SK-N-DZ (cell line): ENCODE results near the gene PRUNE1. TPM values are rescaled to one million over a fixed set of nuclear protein-coding genes. Genes with fewer than 3 reads are reported as not detected.

Experiments
- DNase-seq: peaks from one replicate; pipeline ENCODE4 v3.0.0-alpha.2; 2015; ENCODE audit warnings: low spot score
- polyA plus RNA-seq, 2 experiments: library from polyadenylated mRNA; depleted of rRNA; stranded (reverse); fragments of >200 nt; gene quantifications; 2 replicates each; pipeline ENCODE4 v1.2.3, GENCODE V29; 2014

PRUNE1 gene, protein sequence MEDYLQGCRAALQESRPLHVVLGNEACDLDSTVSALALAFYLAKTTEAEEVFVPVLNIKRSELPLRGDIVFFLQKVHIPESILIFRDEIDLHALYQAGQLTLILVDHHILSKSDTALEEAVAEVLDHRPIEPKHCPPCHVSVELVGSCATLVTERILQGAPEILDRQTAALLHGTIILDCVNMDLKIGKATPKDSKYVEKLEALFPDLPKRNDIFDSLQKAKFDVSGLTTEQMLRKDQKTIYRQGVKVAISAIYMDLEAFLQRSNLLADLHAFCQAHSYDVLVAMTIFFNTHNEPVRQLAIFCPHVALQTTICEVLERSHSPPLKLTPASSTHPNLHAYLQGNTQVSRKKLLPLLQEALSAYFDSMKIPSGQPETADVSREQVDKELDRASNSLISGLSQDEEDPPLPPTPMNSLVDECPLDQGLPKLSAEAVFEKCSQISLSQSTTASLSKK
- 28.0 and 34.5 TPM in 2 replicates for polyA plus RNA-seq (2014; cell fraction: cytosol; rRNA removed)
- 15.6 and 20.2 TPM in 2 replicates for polyA plus RNA-seq (2014; cell fraction: nucleus; rRNA removed)

GRCh38 chr1:151008244-151009205, at the start of gene PRUNE1:
PRUNE1 (plus strand) TSS chr1:151008449; CDS start chr1:151008633, 184 bp downstream.
- peak; percentile 96 for DNase-seq

- DNase-seq: no peak
These were observed 47.6 kb upstream of the PRUNE1 start for GRCh38 chr1:150960646-150961045.

DNA sequence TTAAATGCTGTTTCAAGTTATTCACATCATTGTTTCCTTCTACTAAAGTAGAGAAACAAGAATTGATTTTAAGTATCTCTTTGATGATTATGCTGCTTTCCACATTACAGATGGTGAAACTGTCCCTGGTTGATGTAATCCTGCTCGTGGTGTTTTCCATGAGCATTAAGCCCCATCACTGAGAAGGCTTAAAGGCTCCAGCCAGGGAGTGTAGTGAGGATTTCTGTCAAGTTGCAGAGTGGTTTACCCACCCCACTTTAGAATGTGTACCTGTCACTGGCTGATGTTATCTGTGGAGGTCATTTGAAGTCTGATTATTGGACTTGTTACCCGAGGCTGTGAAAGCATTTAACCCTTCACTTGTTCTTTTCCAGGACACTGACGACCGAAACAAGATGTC, 46.5 kb upstream of the PRUNE1 start:
- no peak for DNase-seq

DNA sequence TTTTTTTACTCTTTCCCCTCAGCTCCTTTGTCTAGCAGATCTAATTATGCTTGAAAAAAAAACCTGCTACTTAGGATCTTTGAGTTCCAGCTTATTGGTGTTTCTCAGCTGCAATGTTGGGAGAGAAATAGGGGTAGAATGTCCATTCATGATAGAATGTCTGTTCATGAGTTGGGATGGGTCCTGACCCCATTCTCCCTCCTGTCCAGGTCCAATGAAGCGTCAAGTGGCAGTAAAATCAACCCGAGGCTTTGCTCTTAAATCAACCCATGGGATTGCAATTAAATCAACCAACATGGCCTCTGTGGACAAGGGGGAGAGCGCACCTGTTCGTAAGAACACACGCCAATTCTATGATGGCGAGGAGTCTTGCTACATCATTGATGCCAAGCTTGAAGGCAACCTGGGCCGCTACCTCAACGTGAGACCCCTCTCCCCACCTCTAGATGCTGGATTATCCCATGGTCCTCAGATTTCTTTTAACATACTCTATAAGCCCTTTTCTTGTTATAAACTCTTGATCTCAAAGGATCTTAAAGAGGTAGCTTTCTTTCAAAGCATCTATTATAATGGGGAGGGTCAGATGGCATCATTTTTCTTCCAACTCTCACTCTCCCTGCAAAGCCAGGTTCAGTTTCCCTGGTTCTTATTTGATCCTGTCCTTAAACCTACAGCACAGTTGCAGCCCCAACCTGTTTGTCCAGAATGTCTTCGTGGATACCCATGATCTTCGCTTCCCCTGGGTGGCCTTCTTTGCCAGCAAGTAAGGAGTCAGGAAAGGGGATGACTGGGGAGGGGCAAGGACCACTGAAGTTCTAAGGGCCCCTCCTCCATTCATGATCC, 44.7 kb upstream of the PRUNE1 start:
- DNase-seq: no peak

GRCh38 chr1:150964164-150964489, 44.1 kb upstream of the PRUNE1 start:
- DNase-seq: no peak

- DNase-seq: no peak
These were observed 42.6 kb upstream of the PRUNE1 start for GRCh38 chr1:150965605-150966004.

DNA sequence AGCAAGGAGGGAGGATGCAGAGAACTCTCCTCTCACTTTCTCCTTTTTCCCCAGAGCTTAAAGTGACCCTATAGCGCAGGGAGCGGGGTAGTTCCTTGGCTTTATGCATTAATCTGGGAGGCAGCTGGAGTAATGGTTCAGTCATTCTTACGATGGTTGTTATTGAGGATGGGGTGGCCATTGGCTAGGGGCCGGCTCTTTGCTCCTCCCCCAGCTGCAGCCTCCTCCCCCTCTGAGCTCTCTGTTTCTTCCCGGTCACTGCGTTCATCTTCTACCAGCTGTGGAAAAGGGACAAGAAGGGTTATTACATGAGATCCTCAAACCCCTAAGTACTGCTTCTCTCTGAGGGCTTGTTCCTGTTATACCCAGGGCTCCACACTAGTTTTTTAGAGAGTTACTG, 42.2 kb upstream of the PRUNE1 start:
- no peak for DNase-seq

GRCh38 chr1:150967936-150968335, 40.3 kb upstream of the PRUNE1 start:
- DNase-seq: no peak

- DNase-seq: no peak
These were observed 39.8 kb upstream of the PRUNE1 start for GRCh38 chr1:150968491-150968890.

DNA sequence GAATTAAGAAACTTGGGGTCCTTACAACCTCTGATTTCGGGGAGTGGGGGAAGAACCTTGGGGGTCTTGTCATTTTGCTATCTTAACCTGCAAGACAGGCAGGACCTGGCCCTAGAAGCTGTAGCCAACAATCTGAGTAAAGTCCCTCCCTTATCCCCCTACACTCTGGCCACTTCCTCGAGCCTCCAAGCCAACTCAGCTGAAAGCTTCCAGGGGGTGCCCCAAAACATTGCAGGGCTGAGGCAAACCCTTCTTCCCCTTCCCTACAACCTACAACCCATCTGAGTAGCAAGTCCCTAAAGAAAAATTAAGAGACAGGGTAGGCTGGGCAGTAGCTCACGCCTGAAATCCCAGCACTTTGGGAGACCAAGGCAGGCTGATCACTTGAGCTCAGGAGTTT, 38.6 kb upstream of the PRUNE1 start:
- DNase-seq: no peak

DNA sequence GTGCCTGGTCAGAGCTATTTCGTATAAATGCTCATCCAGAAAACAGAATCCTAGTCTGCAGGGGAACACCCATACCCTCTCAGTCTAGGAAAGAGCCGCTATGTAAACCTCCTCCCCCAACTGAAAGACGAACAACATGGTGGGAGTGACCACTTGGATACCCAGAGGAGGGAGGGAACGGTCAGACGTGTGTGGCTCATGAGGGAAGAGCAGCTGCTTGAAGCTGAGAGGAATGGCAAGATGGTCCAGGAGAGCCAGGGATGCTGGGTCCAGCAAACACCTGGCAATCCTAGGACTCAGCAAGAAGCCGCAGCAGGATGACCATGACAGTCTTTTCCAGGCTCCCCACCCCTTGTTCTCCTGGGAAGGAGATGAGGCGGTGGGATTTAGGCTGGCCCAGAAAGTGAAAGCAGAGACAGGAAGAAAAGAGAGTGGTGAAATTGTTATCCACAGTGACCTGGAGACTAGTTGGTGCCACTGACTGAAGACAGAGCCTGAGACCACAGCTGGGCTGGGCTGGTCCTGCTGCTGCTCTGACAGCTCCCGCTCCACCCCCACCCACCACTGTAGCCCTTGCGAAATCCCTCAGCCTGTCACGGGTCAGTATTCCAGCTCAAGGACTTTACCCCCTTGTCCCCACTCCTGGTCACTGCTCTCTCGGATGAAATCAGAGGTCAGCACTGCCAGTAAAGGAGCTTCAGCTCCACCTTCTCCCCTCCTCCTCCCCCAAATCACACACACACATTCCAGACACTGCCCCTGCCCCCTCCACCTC, 37.3 kb upstream of the PRUNE1 start:
- no peak for DNase-seq

DNA sequence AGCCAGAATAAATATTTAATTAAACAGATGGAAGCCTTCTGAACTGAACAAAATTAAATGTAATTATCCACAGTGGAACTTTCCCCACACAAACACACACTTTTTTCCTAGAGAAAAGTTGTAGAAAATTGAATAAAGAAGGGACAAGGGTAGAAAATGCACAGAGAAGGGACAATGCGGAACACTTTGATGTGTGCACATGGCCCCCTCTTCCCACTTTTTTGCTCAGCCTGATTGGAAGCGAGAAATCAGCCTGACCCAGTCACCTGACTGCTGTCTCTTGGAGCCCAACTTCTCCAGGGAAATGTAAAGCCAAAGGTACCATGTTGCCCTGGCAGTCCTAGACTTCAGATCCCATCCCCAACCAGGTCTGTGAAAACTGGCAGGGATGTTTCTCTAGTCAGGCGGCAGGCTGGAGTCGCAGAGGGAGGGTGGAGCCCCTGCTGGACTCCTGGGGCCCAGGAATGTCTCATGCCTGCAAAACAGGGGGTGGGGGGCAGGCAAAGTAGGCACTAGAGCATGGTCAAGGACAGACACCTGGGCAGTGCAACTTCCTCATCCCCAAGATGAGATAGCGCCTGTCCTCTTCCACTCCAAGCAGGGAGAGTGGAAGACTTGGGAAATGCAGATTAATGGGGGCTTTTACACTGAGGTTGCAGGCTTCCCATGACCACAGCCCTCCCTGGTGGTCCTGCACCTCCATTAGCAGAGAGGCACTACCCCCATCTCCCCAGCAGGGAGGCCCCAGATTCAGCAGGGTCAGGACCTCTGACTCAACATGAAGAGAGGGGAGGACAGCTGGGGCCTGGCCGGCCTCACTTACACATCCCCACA, 36.4 kb upstream of the PRUNE1 start:
- no peak for DNase-seq

DNA sequence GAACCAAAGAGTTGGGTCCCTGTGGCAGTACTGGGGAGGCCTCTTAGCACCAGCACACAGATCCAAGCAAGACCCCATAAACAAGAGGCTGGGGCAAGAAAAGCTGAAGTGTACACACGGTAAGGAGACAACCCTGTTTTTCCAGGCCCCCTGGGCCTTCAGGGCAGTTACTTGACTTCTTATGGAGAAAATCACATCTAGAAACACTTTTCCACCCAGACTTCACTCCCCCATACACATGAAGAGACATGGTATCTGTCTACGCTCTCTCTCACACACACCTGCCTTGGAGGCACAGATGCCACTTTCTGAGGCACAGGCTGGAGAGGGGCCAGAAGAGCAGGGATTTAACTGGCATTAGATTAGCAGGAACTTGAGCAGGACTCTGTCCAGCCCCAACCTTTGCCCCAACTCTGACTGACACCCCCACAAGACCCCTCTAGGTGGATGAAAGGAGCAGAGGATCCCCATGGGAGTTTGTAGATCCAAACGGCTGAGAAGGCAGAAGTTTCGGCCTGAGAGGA, 35.8 kb upstream of the PRUNE1 start:
- DNase-seq: no peak

GRCh38 chr1:150973258-150973835, 34.9 kb upstream of the PRUNE1 start:
- DNase-seq: no peak

DNA sequence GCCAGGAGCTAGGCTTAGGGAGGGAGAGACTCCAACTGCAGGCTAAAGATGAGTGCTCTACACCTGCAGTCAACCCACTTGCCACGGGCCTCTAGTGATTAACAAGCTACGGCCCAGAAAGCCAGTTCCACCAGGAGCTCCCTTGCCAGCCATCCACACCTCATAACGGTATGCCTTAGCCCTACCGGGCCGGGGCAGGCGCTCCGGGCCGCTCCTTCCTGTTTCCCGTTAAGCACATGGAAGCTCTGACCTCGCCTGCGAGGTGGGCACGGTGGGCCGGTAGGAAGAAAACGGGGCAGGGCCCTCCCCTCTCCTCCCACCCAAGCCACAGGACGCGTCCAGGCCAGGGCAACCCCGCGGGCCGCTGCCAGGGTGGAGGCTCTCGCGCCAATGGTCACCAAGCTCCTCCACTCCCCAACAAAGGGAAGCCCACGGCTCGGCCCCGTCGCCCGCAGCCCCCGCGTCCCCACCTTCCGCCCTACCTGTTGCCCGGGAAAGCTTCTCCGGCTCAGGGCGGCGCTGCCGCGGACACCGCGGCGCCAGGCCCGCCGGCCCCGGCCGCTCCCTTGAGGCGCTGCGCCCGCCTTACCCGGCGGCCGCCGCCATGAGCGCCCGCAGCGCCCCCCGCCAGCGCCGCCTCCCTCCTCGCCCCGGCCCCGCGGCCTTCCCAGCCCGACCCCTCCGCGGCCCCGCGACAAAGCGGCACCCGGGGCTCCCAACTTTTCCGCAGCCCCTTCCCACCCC, 34.2 kb upstream of the PRUNE1 start:
- DNase-seq: no peak

DNA sequence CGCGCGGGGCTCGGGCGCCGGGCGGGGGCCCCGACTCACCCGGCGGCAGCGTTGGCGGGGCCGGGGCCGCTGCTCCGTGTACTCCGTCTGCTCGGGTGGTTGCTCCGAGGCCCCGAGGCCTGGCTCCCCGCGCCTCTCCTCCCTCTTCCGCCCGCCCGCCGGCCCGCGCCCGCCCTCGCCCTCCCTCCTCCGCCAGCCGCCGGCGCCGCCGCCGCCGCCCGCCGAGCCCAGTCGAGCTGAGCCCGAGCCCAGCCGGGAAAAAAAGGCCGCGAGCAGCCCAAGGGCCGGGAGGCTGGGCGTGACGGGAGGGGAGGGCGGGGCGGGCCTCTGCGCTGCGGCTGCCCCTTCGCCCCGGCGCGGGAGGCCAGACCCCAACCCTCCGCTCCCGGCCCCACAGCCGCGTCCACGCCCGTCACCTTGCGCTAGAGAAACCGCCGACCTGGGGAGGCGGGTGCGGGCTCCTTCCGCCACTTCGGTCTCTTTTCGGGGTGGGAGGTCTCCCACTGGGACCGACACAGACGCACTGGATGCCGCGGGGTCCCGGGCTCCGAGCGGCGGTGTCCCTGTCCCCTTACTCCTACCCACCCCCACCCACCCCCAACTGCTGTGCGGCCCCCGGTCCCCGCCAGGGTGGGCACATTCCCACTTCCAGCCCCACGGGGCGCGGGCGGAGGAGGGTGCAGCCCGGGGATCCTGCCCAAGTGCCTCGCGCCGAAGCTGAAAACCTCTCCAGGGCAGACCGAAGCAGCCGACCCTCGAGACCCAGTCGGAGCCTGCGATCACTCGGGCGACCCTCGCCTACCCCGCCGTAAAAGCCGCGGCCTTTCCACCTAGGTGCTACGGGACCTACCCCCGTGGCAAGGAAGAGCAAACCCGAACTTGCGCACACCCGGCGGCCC, 33.4 kb upstream of the PRUNE1 start, which contains the start of gene CERS2:
Gene CERS2, minus strand, starts transcription at position 256 of the 899 bp plus-strand sequence. CDS start 5,745 bp downstream, outside the sequence.
- peak; percentile 77 for DNase-seq

- DNase-seq: no peak
These were observed 31.8 kb upstream of the PRUNE1 start for GRCh38 chr1:150976401-150976821.
